Thymus (tissue), 11 donors: ENCODE data around the gene C11orf87. TPM values are rescaled to one million over a fixed set of nuclear protein-coding genes. Genes with fewer than 3 reads are reported as not detected.

ENCODE experiments used
- DNase-seq, 9 donors: peaks; one replicate each; pipeline ENCODE4 v3.0.0-alpha.2; 2013; ENCODE audit warnings: low spot score in 9 of 9, low read depth in 6 of 9, missing footprints in 1 of 9
- H3K27ac ChIP-seq, 2 donors: one replicate each; pipeline ENCODE4 v1.5.1; 2013; ENCODE audit warnings: control low read depth in 1 of 2, low read depth in 1 of 2, low read length in 1 of 2, mild to moderate bottlenecking in 1 of 2, moderate library complexity in 1 of 2
- H3K27me3 ChIP-seq, 2 donors: one replicate each; pipeline ENCODE4 v1.5.1; 2013; ENCODE audit warnings: low read length in 1 of 2; ENCODE audit not compliant: control insufficient read depth in 2 of 2, insufficient read depth in 1 of 2
- H3K36me3 ChIP-seq, 2 donors: one replicate each; pipeline ENCODE4 v1.5.1; 2013; ENCODE audit warnings: low read length in 1 of 2, mild to moderate bottlenecking in 1 of 2, moderate library complexity in 1 of 2; ENCODE audit not compliant: control insufficient read depth in 2 of 2, insufficient read depth in 2 of 2
- H3K4me1 ChIP-seq, 2 donors: one replicate each; pipeline ENCODE4 v1.5.1; 2013; ENCODE audit warnings: low read length in 2 of 2; ENCODE audit not compliant: control insufficient read depth in 2 of 2, insufficient read depth in 2 of 2
- H3K4me3 ChIP-seq, 2 donors: one replicate each; pipeline ENCODE4 v1.5.1; 2013; ENCODE audit warnings: low read length in 2 of 2, control low read depth in 1 of 2, mild to moderate bottlenecking in 1 of 2
- H3K9me3 ChIP-seq, 2 donors: one replicate each; pipeline ENCODE4 v1.5.1; 2013; ENCODE audit warnings: low read length in 1 of 2, mild to moderate bottlenecking in 1 of 2; ENCODE audit not compliant: control insufficient read depth in 2 of 2, insufficient read depth in 1 of 2
- WGBS: extraction: QIAGEN DNeasy Blood & Tissue Kit; methylation state at CpG from one replicate; pipeline ENCODE4 v1.1.7; 2013; 5-methylcytosine and 5-hydroxymethylcytosine counted together
- polyA plus RNA-seq: library from polyadenylated mRNA; stranded (reverse); fragments of 200-250 nt; gene quantifications from one replicate; pipeline ENCODE4 v1.2.3, GENCODE V29; 2013
- total RNA-seq: library from RNA; stranded (reverse); fragments of 120-200 nt; gene quantifications from one replicate; pipeline ENCODE4 v1.2.4, GENCODE V29; 2013
- donor health status: healthy.

C11orf87 gene
- total and polyA plus RNA-seq, 2 donors, result 0.02 TPM; not detected in 1

DNA sequence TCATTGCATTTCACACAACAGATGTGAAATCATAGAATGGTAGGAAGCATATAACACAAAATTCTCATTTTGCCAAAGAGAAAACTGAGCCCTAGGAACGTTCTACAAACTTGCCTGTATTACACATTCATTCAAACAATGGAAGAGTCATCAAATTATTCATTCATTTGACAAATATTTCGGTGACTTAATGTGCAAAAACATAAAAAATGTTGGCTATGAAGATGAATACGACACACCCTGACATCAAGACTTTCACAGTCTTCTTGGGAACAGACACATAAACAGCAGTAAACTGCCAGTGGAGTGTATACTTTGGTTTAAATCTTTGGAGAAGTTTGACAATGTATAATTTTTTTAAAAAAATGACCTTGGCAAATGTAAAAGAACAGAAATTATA lies 20.4 kb upstream of the C11orf87 start:
- Histone ChIP-seq H3K4me1 (no peaks in the 10 kb centered on the region), H3K36me3 (no peaks in the 10 kb centered on the region), H3K27ac (no peak overlapping the region), H3K9me3 (no peaks in the 10 kb centered on the region), H3K27me3 (no peaks in the 10 kb centered on the region), H3K4me3 (no peak overlapping the region)
- no peak for DNase-seq
- WGBS, result 84% methylated on average over 3 of the region's 3 CpGs

DNA sequence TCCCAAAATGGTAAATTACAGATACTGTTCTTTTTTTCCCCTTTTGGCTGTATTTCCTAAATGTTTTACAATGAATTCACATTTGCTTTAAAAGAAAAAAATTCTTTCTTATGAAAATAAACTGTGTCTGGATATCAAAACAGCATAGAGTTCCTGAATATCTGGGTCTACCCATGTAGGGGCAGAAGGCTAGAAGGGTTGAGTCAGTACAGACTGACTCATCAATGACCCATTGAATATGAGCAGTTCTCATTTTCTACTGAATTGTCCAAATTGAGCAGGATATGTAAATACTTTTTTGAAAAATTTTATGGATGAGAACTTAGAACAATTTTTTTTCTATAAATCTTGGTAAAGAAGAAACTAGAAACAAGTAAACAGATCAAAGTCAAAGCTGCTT lies 16.3 kb upstream of the C11orf87 start:
- no peak for DNase-seq
- H3K27me3 ChIP-seq, result no peaks in the 10 kb centered on the region
- no peaks in the 10 kb centered on the region for H3K9me3 ChIP-seq
- H3K4me3 ChIP-seq, result no peak overlapping the region
- H3K36me3 ChIP-seq, result no peaks in the 10 kb centered on the region
- no peaks in the 10 kb centered on the region for H3K4me1 ChIP-seq
- no peak overlapping the region for H3K27ac ChIP-seq

DNA sequence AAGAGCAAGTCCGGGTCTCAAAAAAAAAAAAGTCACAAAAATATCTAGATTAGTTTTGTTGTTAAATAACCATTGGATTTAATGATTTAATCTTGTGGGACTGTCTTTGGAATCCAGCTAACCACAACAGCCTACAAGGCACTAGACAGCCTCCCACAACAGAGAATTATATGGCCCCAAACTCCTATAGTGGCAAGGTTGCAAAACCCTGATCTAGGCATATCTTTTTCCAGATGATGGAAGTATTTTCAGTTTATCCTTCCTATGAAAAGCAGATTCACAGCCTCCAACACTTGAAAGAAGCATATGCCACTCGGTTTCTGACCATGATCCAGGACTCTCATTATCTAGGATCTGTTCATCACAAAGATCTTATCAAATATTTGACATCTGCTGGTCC lies 5.4 kb upstream of the C11orf87 start:
- 86% methylated on average over 2 of the region's 2 CpGs for WGBS
- Histone ChIP-seq H3K36me3 (no peaks in the 10 kb centered on the region), H3K4me3 (no peak overlapping the region), H3K9me3 (no peaks in the 10 kb centered on the region), H3K27ac (no peak overlapping the region), H3K4me1 (no peaks in the 10 kb centered on the region), H3K27me3 (peaks cover 7 to 11% of the 10 kb centered on the region in 2 donors)
- DNase-seq, result no peak

- WGBS, result 3% methylated on average over 43 of the region's 43 CpGs
- Histone ChIP-seq H3K27ac (no peak overlapping the region), H3K4me1 (peaks cover 0 to 2% of the 10 kb centered on the region in 2 donors), H3K36me3 (no peaks in the 10 kb centered on the region), H3K27me3 (peaks cover 39 to 48% of the 10 kb centered on the region in 2 donors), H3K4me3 (no peak overlapping the region), H3K9me3 (no peaks in the 10 kb centered on the region)
- no peak for DNase-seq
These were observed 978 bp downstream of the C11orf87 start for GRCh38 chr11:109422870-109423465.

DNA sequence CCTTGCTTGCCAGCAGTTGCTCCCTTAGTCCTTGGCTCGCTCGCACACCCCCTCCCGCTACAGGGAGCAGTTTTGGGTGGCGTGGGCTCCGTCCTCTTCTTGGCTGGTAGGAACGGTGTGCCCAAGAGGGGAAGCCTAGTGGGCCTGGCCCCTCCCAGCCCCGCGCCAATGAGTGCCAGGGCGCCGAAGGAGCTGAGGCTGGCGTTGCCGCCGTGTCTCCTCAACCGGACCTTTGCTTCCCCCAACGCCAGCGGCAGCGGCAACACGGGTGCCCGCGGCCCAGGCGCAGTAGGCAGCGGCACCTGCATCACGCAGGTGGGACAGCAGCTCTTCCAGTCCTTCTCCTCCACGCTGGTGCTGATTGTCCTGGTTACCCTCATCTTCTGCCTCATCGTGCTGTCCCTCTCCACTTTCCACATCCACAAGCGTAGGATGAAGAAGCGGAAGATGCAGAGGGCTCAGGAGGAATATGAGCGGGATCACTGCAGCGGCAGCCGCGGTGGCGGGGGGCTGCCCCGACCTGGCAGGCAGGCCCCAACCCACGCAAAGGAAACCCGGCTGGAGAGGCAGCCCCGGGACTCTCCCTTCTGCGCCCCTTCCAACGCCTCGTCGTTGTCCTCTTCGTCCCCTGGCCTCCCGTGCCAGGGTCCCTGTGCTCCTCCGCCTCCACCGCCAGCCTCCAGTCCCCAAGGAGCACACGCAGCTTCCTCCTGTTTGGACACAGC lies 1.6 kb downstream of the C11orf87 start:
- 22% methylated on average over 45 of the region's 45 CpGs for WGBS

DNA sequence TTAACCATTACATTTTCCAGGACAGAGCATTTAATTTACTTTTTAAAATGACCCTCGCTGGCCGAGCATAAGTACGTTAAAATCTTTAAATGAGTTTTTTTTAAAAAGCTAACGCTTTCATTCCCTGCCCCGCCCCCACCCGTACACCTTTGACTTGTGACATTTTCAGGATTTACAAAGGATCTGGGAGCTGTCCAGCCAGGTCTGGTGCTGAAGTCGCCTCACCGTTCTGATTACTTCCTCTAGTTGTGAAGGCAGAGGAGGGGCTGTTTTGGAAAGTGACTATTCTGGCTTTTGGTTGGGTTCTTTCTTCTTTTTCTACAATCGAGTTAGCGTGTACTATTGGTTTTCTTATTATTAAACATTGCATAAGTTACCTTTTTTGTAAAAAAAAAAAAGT lies 2.9 kb downstream of the C11orf87 start:
- H3K4me1 ChIP-seq, result peaks cover 0 to 2% of the 10 kb centered on the region in 2 donors
- no peaks in the 10 kb centered on the region for H3K36me3 ChIP-seq
- DNase-seq, result peak in 7 of 9 donors; percentile 4 to 38 (median 10)
- H3K27ac ChIP-seq, result no peak overlapping the region
- no peak overlapping the region for H3K4me3 ChIP-seq
- 11% methylated on average over 10 of the region's 10 CpGs for WGBS
- H3K27me3 ChIP-seq, result peaks cover 39 to 48% of the 10 kb centered on the region in 2 donors
- H3K9me3 ChIP-seq, result no peaks in the 10 kb centered on the region

More for the DNA sequence above, 1.6 kb downstream of the C11orf87 start:
- Histone ChIP-seq H3K27me3 (peaks cover 39 to 48% of the 10 kb centered on the region in 2 donors), H3K4me1 (peaks cover 0 to 2% of the 10 kb centered on the region in 2 donors), H3K9me3 (no peaks in the 10 kb centered on the region), H3K4me3 (no peak overlapping the region), H3K27ac (no peak overlapping the region), H3K36me3 (no peaks in the 10 kb centered on the region)
- DNase-seq, result no peak

- H3K4me1 ChIP-seq, result peaks cover 0 to 2% of the 10 kb centered on the region in 2 donors
- peaks cover 38 to 46% of the 10 kb centered on the region in 2 donors for H3K27me3 ChIP-seq
- no peak overlapping the region for H3K4me3 ChIP-seq
- 62% methylated on average over 2 of the region's 2 CpGs for WGBS
- no peak overlapping the region for H3K27ac ChIP-seq
- H3K9me3 ChIP-seq, result no peaks in the 10 kb centered on the region
- no peaks in the 10 kb centered on the region for H3K36me3 ChIP-seq
- DNase-seq, result no peak
These were observed 3.6 kb downstream of the C11orf87 start for GRCh38 chr11:109425554-109425953.

DNA sequence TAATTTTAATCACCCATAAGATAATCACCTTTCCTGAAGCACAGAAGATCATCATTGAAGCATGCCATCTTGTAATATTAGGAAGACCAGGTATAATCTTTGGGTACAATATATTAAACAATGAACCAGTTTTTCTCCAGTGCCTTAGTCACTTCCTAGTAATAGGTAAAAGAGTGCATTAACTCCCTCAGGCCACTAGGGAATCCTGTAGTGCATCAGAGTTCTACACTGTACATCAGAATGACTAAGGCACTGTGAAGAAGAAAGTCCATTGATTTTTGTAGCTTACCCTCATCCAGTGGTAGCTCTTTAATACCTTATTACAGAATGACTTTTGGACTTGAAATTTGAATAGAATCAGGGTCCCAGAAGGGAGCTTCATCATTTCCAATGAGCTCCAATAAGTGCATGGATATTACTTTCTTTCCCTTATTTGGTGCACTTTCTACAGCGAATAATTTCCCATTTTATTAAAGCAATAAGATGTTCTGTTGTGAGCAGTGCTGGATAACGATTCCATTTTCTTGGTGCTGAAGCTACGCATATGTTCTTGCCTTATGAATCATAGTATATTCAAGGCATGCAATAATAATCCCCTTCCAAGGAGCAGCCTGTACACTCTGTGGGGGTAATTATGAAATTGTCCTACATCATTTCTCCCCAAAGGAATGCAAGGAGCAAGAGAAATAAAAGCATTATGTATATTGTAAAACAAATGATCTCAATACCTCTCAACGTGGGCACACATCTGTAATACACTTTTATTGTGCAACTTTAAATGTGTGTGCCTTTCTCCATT lies 4.7 kb downstream of the C11orf87 start:
- 64% methylated on average over 4 of the region's 4 CpGs for WGBS
- no peak for DNase-seq
- Histone ChIP-seq H3K4me3 (no peak overlapping the region), H3K9me3 (no peaks in the 10 kb centered on the region), H3K36me3 (no peaks in the 10 kb centered on the region), H3K4me1 (peaks cover 0 to 2% of the 10 kb centered on the region in 2 donors), H3K27me3 (peaks cover 31 to 36% of the 10 kb centered on the region in 2 donors), H3K27ac (no peak overlapping the region)

DNA sequence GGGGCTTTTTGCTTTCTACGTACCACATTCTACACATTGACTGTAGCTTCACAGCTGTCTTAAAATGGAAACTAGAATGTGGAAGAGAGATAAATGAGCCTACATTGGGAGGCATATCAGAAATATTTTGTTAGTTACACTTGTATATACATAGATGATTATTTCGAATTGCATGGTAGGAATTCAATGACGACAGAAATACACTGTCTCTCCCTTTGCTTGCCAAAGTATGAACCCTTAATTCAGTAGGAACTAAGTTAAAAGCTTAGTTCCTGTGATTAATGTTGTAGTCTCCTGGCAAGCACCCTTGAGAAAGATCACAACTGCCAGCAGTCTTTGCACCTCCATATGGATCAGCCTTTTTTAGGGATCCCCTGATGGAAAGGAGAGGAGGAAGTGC lies 10.1 kb downstream of the C11orf87 start:
- Histone ChIP-seq H3K4me3 (no peak overlapping the region), H3K36me3 (no peaks in the 10 kb centered on the region), H3K4me1 (no peaks in the 10 kb centered on the region), H3K27me3 (no peaks in the 10 kb centered on the region), H3K9me3 (no peaks in the 10 kb centered on the region), H3K27ac (no peak overlapping the region)
- 96% methylated on average over 3 of the region's 3 CpGs for WGBS
- DNase-seq, result no peak
